ENCODE measurements around the gene CPSF7. TPM values are rescaled to one million over a fixed set of nuclear protein-coding genes. Genes with fewer than 3 reads are reported as not detected.

CPSF7 gene
- polyA plus RNA-seq, 3 donors, result 12.5 to 67.5 (median 20.1) TPM

DNA sequence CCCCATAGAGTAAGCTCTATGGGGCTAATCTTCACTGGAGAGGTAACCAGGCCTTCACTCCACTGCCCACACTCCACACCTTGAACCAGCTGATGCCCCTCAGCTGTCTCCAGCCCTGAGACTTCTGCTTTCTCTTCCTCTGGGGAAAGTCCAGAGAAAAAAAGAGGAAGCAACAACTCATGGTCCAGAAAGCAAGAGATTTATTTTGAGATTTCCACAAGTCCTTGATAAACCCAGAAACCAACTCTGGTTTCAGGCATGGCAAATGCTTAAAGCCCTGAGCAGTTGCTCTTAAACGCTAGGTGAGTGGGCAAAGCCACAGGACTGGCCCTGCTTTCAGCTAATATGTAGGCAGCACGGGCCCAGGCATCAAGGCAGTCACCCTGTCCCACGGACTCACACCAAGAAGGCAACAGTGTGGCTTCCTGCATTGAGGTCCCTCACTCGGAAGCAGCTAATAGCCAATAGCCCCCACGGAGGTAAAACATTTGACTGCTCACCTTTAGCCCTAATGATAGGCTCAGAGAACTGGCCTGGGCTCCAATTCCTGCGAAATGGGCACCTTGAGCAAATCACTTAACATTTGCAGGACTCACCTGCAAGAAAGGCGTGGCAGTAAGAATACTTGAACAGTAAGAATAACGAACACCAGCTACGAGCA lies 72.4 kb downstream of the CPSF7 start:
- TF ChIP-seq, protein P1, sequence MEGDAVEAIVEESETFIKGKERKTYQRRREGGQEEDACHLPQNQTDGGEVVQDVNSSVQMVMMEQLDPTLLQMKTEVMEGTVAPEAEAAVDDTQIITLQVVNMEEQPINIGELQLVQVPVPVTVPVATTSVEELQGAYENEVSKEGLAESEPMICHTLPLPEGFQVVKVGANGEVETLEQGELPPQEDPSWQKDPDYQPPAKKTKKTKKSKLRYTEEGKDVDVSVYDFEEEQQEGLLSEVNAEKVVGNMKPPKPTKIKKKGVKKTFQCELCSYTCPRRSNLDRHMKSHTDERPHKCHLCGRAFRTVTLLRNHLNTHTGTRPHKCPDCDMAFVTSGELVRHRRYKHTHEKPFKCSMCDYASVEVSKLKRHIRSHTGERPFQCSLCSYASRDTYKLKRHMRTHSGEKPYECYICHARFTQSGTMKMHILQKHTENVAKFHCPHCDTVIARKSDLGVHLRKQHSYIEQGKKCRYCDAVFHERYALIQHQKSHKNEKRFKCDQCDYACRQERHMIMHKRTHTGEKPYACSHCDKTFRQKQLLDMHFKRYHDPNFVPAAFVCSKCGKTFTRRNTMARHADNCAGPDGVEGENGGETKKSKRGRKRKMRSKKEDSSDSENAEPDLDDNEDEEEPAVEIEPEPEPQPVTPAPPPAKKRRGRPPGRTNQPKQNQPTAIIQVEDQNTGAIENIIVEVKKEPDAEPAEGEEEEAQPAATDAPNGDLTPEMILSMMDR (IDR thresholded peaks at IDR 0.05), result no peak
- H3K27ac Mint-ChIP-seq, result peak overlapping the region; percentile 90 to 97 (median 95)
- no peaks in the 10 kb centered on the region for H4K20me1 ChIP-seq (ENCODE audit: insufficient read depth, low read length)
- H3K9me3 ChIP-seq (replicated peaks in 1 of 2; ENCODE audit: control insufficient read depth in 1 of 2, insufficient read depth in 1 of 2, low read length in 2 of 2), result no peaks in the 10 kb centered on the region
- peak overlapping the region; percentile 33 for H3K4me2 ChIP-seq (replicated peaks; ENCODE audit: extremely low read depth, low read length, poor library complexity, severe bottlenecking)
- peak overlapping the region in 2 of 3 experiments; percentile 8 to 19 for H3K4me3 ChIP-seq (replicated peaks in 1 of 3; ENCODE audit: low read depth in 2 of 3, low read length in 3 of 3)
- intact Hi-C loops (cut with micrococcal nuclease), result loop anchor here in 1 of 2 donors (1.0 to 2.0 kb wide), 2 partner anchors 9 to 35 kb away; partner anchors contain the start of gene TMEM216
- peaks cover 0 to 3% (median 0%) of the 10 kb centered on the region in 3 donors for H3K27me3 Mint-ChIP-seq (ENCODE audit: low read depth in 3 of 3)
- peaks cover 34 to 46% of the 10 kb centered on the region in 2 donors for H3K36me3 Mint-ChIP-seq
- 24% methylated on average over 6 of the region's 9 CpGs for WGBS (ENCODE audit: insufficient coverage)
- H3K9ac ChIP-seq (ENCODE audit: insufficient read depth, low read length, poor library complexity, severe bottlenecking), result peak overlapping the region; percentile 64
- H3K9me3 Mint-ChIP-seq, result no peaks in the 10 kb centered on the region
- peaks cover 58% of the 10 kb centered on the region for H3K4me1 Mint-ChIP-seq
- H3K4me3 Mint-ChIP-seq, result peak overlapping the region; percentile 34 to 48
- peak overlapping the region; percentile 64 for H2AFZ ChIP-seq (ENCODE audit: insufficient read depth, low read depth, low read length, poor library complexity, severe bottlenecking)
- H3K36me3 ChIP-seq (replicated peaks in 1 of 2; ENCODE audit: control insufficient read depth in 1 of 2, insufficient read depth in 2 of 2, low read length in 2 of 2), result peaks cover 21 to 22% of the 10 kb centered on the region in 2 donors
- peaks cover 56 to 57% of the 10 kb centered on the region in 2 donors for H3K4me1 ChIP-seq (ENCODE audit: control insufficient read depth in 1 of 2, insufficient read depth in 2 of 2, low read length in 2 of 2)
- H3K79me2 ChIP-seq (ENCODE audit: insufficient read depth, low read length), result peaks cover 25% of the 10 kb centered on the region
- DNase-seq, result peak; percentile 86 to 92 (median 91)
- peak overlapping the region; percentile 96 to 99 for H3K27ac ChIP-seq (ENCODE audit: low read depth in 1 of 2, low read length in 2 of 2)
- H3K27me3 ChIP-seq (ENCODE audit: control insufficient read depth in 2 of 2, insufficient read depth in 2 of 2, low read length in 2 of 2), result no peaks in the 10 kb centered on the region

DNA sequence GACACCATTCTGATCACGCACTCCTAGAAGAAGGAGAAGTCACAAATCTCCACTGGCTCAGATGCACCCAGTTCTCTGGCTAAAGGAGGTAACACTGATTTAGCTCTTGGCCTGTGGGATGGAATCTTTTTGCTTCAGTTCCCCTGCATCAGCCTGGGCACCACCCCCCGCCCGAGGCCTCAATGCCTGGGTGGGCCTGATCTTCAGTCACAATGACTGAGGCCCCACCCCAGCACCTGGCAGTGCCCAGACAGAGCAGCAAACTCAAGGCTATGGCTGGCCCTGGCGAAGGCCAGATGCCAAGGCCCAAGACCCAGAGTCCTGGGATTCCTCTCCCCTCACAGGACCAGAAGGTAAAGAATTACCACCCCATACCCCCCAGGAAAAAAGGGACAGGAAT lies 73.1 kb downstream of the CPSF7 start:
- peaks cover 55 to 56% of the 10 kb centered on the region in 2 donors for H3K4me1 ChIP-seq (ENCODE audit: control insufficient read depth in 1 of 2, insufficient read depth in 2 of 2, low read length in 2 of 2)

More for the DNA sequence above, 73.1 kb downstream of the CPSF7 start:
- H3K9me3 Mint-ChIP-seq, result no peaks in the 10 kb centered on the region
- peaks cover 57% of the 10 kb centered on the region for H3K4me1 Mint-ChIP-seq
- intact Hi-C loops (cut with micrococcal nuclease), result loop anchor here in 1 of 2 donors (1.0 to 2.0 kb wide), 2 partner anchors 8 to 36 kb away; partner anchors contain the start of gene TMEM216
- Histone ChIP-seq H3K9ac (ENCODE audit: insufficient read depth, low read length, poor library complexity, severe bottlenecking) (peak overlapping the region; percentile 64), H3K36me3 (replicated peaks in 1 of 2; ENCODE audit: control insufficient read depth in 1 of 2, insufficient read depth in 2 of 2, low read length in 2 of 2) (peaks cover 28 to 29% of the 10 kb centered on the region in 2 donors), H3K27me3 (ENCODE audit: control insufficient read depth in 2 of 2, insufficient read depth in 2 of 2, low read length in 2 of 2) (no peaks in the 10 kb centered on the region), H3K27ac (ENCODE audit: low read depth in 1 of 2, low read length in 2 of 2) (peak overlapping the region; percentile 96 to 99), H3K4me3 (replicated peaks in 1 of 3; ENCODE audit: low read depth in 2 of 3, low read length in 3 of 3) (peak overlapping the region in 1 of 3 experiments; percentile 11), H3K9me3 (replicated peaks in 1 of 2; ENCODE audit: control insufficient read depth in 1 of 2, insufficient read depth in 1 of 2, low read length in 2 of 2) (no peaks in the 10 kb centered on the region), H3K4me2 (replicated peaks; ENCODE audit: extremely low read depth, low read length, poor library complexity, severe bottlenecking) (peak overlapping the region; percentile 33), H2AFZ (ENCODE audit: insufficient read depth, low read depth, low read length, poor library complexity, severe bottlenecking) (no peak overlapping the region), H3K79me2 (ENCODE audit: insufficient read depth, low read length) (peaks cover 23% of the 10 kb centered on the region), H4K20me1 (ENCODE audit: insufficient read depth, low read length) (no peaks in the 10 kb centered on the region)
- WGBS (ENCODE audit: insufficient coverage), result 78% methylated on average over 3 of the region's 4 CpGs
- H3K36me3 Mint-ChIP-seq, result peaks cover 39 to 53% of the 10 kb centered on the region in 2 donors
- H3K27me3 Mint-ChIP-seq (ENCODE audit: low read depth in 3 of 3), result peaks cover 0 to 3% (median 0%) of the 10 kb centered on the region in 3 donors
- H3K4me3 Mint-ChIP-seq, result no peak overlapping the region
- DNase-seq, result no peak
- TF ChIP-seq, protein P1 (IDR thresholded peaks at IDR 0.05), result no peak
- H3K27ac Mint-ChIP-seq, result peak overlapping the region; percentile 90 to 97 (median 95)

Measured in CD14-positive monocyte (primary cell).